PC-3 (cell line): ENCODE data around the gene FBXL7. TPM values are rescaled to one million over a fixed set of nuclear protein-coding genes. Genes with fewer than 3 reads are reported as not detected.

ENCODE experiments used
- ATAC-seq: fragments of 200-7000 bp; cut with Tn5 transposase; 2 replicates; pipeline ENCODE4 v1.9.1; 2020; ENCODE audit warnings: mild to moderate bottlenecking, moderate library complexity
- BruUV-seq: library from RNA; stranded (reverse); fragments of 400-500 nt; replicated peaks from 2 replicates; lab custom pipeline; 2021; lab: Mats Ljungman, UMichigan
- CTCF ChIA-PET: fragments of 300-600 bp; sonication (Branson Sonifier 250); formaldehyde crosslinking; loops from one replicate; lab custom pipeline; 2022; ENCODE audit warnings: antibody characterized with exemption; lab: Charles Lee
- POLR2A ChIA-PET: fragments of 300-600 bp; sonication (Branson Sonifier 250); formaldehyde crosslinking; loops from one replicate; lab custom pipeline; 2022; ENCODE audit warnings: antibody characterized with exemption; ENCODE audit not compliant: unreplicated experiment; lab: Charles Lee
- DNase-seq: peaks from one replicate; pipeline ENCODE4 v3.0.0-alpha.2; 2015
- H2AFZ ChIP-seq: fragments of 300-600 bp; sonication (generic); 2 replicates; pipeline ENCODE4 v1.6.0; 2016; ENCODE audit warnings: antibody characterized with exemption, low read length
- H3F3A ChIP-seq: fragments of 300-600 bp; sonication (generic); one replicate; pipeline ENCODE4 v1.6.0; 2017; ENCODE audit warnings: antibody characterized with exemption, low read length, control low read depth, mild to moderate bottlenecking; ENCODE audit not compliant: unreplicated experiment
- H3K27ac ChIP-seq: fragments of 300-600 bp; sonication (generic); 2 replicates; pipeline ENCODE4 v1.5.1; 2016; ENCODE audit warnings: mild to moderate bottlenecking, low read length
- H3K27me3 ChIP-seq: fragments of 300-600 bp; sonication (generic); 2 replicates; pipeline ENCODE4 v1.6.1; 2016; ENCODE audit warnings: low read length, mixed read lengths
- H3K36me3 ChIP-seq: fragments of 300-600 bp; sonication (generic); 2 replicates; pipeline ENCODE4 v1.6.1; 2016; ENCODE audit warnings: low read depth, mixed run types, low read length, mixed read lengths
- H3K4me1 ChIP-seq: fragments of 300-600 bp; sonication (generic); 2 replicates; pipeline ENCODE4 v1.5.1; 2016; ENCODE audit warnings: low read length; ENCODE audit not compliant: insufficient read depth
- H3K4me2 ChIP-seq: fragments of 300-600 bp; sonication (generic); 2 replicates; pipeline ENCODE4 v1.6.0; 2016; ENCODE audit warnings: low read length
- H3K4me3 ChIP-seq: fragments of 300-600 bp; sonication (generic); 2 replicates; pipeline ENCODE4 v1.5.1; 2016; ENCODE audit warnings: mild to moderate bottlenecking, low read length, mixed read lengths
- H3K79me2 ChIP-seq: fragments of 300-600 bp; sonication (generic); 2 replicates; pipeline ENCODE4 v1.6.1; 2017; ENCODE audit warnings: low read length, mixed read lengths
- H3K9ac ChIP-seq: fragments of 300-600 bp; sonication (generic); 2 replicates; pipeline ENCODE4 v1.6.0; 2016; ENCODE audit warnings: mild to moderate bottlenecking, low read length
- H3K9me2 ChIP-seq: fragments of 300-600 bp; sonication (generic); replicated peaks from 2 replicates; pipeline ENCODE4 v1.6.1; 2016; ENCODE audit warnings: mixed run types, low read length, mixed read lengths
- H3K9me3 ChIP-seq: fragments of 300-600 bp; sonication (generic); 2 replicates; pipeline ENCODE4 v1.6.1; 2016; ENCODE audit warnings: low read length, mixed read lengths
- H4K20me1 ChIP-seq: fragments of 300-600 bp; sonication (generic); 2 replicates; pipeline ENCODE4 v1.6.1; 2016; ENCODE audit warnings: low read length, mixed read lengths
- EZH2 ChIP-seq: fragments of 300-600 bp; sonication (generic); IDR thresholded peaks from one replicate; pipeline ENCODE4 v1.6.1; 2017; ENCODE audit warnings: antibody characterized with exemption, mild to moderate bottlenecking, low read length; ENCODE audit not compliant: unreplicated experiment
- EZH2phosphoT487 ChIP-seq: fragments of 300-600 bp; sonication (generic); IDR thresholded peaks from 2 replicates; pipeline ENCODE4 v1.6.1; 2018; ENCODE audit warnings: mild to moderate bottlenecking, antibody characterized with exemption, low read length, borderline replicate concordance
- intact Hi-C: fragments of 100-400 bp; cut with micrococcal nuclease; formaldehyde crosslinking; loops from 2 replicates; pipeline ENCODE4 v1.9.0; 2023
- total RNA-seq: library from RNA; depleted of rRNA; stranded (reverse); fragments of >200 nt; gene quantifications from 2 replicates; pipeline ENCODE4 v1.2.3, GENCODE V29; 2014
- TF ChIP-seq, protein P1 (sequence below): fragments of 300-600 bp; sonication (generic); conservative IDR thresholded peaks from 2 replicates; pipeline ENCODE4 v1.5.1; 2017; ENCODE audit warnings: antibody characterized with exemption, low read depth, mild to moderate bottlenecking, low read length

Gene FBXL7
- total RNA-seq, 1 experiment from 2014 or later, result 0.18 TPM

DNA sequence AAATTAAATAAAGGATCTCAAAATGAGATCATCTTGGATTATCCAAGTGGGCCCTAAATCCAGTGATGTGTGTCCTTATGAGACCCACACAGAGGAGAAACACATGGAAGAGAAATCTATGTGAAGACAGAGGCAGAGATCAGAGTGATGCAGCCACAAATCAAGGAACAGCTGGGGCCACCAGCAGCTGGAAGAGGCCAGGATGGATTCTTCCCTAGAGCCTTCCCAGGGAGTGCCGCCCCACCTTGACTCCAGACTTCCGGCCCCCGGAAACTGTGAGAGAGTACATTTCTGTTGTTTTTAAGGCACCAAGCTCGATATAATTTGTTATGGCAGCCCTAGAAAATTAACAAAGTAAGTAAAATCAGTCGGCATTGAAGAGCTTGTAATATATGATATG lies 286.9 kb downstream of the FBXL7 start:
- ATAC-seq, result no peak
- ChIA-PET CTCF (no interaction called here), POLR2A (no interaction called here)
- H4K20me1 ChIP-seq, result no peaks in the 10 kb centered on the region
- H3K27ac ChIP-seq, result no peak overlapping the region
- H3K27me3 ChIP-seq, result no peaks in the 10 kb centered on the region
- H3K9me2 ChIP-seq, result no peaks in the 10 kb centered on the region
- H3K36me3 ChIP-seq, result no peaks in the 10 kb centered on the region
- H2AFZ ChIP-seq, result no peak overlapping the region
- no peaks in the 10 kb centered on the region for H3F3A ChIP-seq
- H3K4me1 ChIP-seq, result no peaks in the 10 kb centered on the region
- no peak overlapping the region for H3K4me3 ChIP-seq
- no peaks in the 10 kb centered on the region for H3K9me3 ChIP-seq
- H3K9ac ChIP-seq, result no peak overlapping the region
- no TSS peak for BruUV-seq
- DNase-seq, result no peak
- no peak overlapping the region for H3K4me2 ChIP-seq
- H3K79me2 ChIP-seq, result no peaks in the 10 kb centered on the region
- TF ChIP-seq, protein P1, sequence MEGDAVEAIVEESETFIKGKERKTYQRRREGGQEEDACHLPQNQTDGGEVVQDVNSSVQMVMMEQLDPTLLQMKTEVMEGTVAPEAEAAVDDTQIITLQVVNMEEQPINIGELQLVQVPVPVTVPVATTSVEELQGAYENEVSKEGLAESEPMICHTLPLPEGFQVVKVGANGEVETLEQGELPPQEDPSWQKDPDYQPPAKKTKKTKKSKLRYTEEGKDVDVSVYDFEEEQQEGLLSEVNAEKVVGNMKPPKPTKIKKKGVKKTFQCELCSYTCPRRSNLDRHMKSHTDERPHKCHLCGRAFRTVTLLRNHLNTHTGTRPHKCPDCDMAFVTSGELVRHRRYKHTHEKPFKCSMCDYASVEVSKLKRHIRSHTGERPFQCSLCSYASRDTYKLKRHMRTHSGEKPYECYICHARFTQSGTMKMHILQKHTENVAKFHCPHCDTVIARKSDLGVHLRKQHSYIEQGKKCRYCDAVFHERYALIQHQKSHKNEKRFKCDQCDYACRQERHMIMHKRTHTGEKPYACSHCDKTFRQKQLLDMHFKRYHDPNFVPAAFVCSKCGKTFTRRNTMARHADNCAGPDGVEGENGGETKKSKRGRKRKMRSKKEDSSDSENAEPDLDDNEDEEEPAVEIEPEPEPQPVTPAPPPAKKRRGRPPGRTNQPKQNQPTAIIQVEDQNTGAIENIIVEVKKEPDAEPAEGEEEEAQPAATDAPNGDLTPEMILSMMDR, result no peak
- TF ChIP-seq EZH2phosphoT487 (no peak), EZH2 (no peak)
- intact Hi-C loops, result no loop called here

DNA sequence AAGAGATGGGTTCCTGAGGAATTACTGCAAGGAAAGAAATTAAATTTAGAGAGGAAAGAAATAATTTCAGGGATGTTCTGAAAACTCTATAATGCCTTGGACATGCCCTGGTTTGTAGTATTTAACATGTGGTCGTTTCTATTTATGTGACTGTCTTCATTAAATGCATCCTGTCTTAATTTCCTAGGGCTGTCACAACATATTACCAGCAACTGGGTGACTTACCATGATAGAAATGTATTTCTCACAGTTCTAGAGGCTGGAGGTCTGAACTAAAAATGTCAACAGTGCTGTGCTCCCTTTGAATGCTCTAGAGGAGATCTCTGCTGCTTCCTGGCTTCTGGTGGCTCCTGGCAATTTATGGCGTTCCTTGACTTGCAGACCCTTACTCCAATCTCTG lies 287.7 kb downstream of the FBXL7 start:
- ATAC-seq, result no peak
- POLR2A ChIA-PET, result no interaction called here
- CTCF ChIA-PET, result no interaction called here

DNA sequence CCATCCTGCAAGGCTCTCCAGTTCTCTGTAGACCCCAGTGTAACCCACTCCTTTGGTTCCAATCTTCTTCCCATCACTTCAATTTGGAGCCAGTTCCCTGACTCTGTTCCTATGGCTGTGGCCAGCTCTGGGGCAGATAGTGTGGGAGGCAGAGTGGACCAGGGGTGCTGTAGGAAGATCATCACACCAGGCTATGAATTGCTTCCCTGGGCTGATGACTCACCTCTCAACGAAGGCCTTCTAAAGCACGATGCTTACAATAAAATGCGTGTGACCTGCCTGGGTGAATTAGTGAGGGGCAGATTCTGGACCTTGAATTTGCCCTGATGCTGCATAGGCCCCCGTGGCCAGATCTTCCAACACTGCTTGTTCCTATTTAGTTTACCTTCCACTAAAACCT lies 289.7 kb downstream of the FBXL7 start:
- POLR2A ChIA-PET, result no interaction called here
- no peaks in the 10 kb centered on the region for H3F3A ChIP-seq
- CTCF ChIA-PET, result no interaction called here
- no peaks in the 10 kb centered on the region for H3K79me2 ChIP-seq
- H3K9me3 ChIP-seq, result no peaks in the 10 kb centered on the region
- no peak for ATAC-seq
- no peaks in the 10 kb centered on the region for H3K36me3 ChIP-seq
- no peak overlapping the region for H3K4me2 ChIP-seq
- H3K4me3 ChIP-seq, result no peak overlapping the region
- no peak overlapping the region for H2AFZ ChIP-seq
- TF ChIP-seq EZH2, result no peak
- TF ChIP-seq EZH2phosphoT487, result no peak
- TF ChIP-seq, protein P1, result no peak
- H3K27ac ChIP-seq, result no peak overlapping the region
- H3K27me3 ChIP-seq, result no peaks in the 10 kb centered on the region
- H3K9ac ChIP-seq, result no peak overlapping the region
- no peaks in the 10 kb centered on the region for H3K4me1 ChIP-seq
- no TSS peak for BruUV-seq
- intact Hi-C loops, result loop anchor here (5.0 to 10.0 kb wide), 2 partner anchors 205 to 327 kb away; no protein-coding TSS in a partner anchor
- H3K9me2 ChIP-seq, result no peaks in the 10 kb centered on the region
- no peaks in the 10 kb centered on the region for H4K20me1 ChIP-seq
- no peak for DNase-seq

More for the DNA sequence above, 287.7 kb downstream of the FBXL7 start:
- H3K4me3 ChIP-seq, result no peak overlapping the region
- TF ChIP-seq EZH2phosphoT487 (no peak), EZH2 (no peak)
- TF ChIP-seq, protein P1, result no peak
- H3K9me2 ChIP-seq, result no peaks in the 10 kb centered on the region
- no peaks in the 10 kb centered on the region for H4K20me1 ChIP-seq
- no peak for DNase-seq
- H3K36me3 ChIP-seq, result no peaks in the 10 kb centered on the region
- no peaks in the 10 kb centered on the region for H3F3A ChIP-seq
- H3K79me2 ChIP-seq, result no peaks in the 10 kb centered on the region
- H3K27me3 ChIP-seq, result no peaks in the 10 kb centered on the region
- no peak overlapping the region for H3K27ac ChIP-seq
- BruUV-seq, result no TSS peak
- H3K9ac ChIP-seq, result no peak overlapping the region
- intact Hi-C loops, result no loop called here
- H2AFZ ChIP-seq, result no peak overlapping the region
- no peaks in the 10 kb centered on the region for H3K9me3 ChIP-seq
- H3K4me2 ChIP-seq, result no peak overlapping the region
- H3K4me1 ChIP-seq, result no peaks in the 10 kb centered on the region
